ENCODE data around the gene PEX3.

Gene PEX3

GRCh38 chr6:143406673-143407072, 43.9 kb upstream of the PEX3 start:
- H3K4me3 ChIP-seq (replicated peaks; ENCODE audit: low read depth, low read length), result no peak overlapping the region
- no peak for TF ChIP-seq CTCF (IDR thresholded peaks at IDR 0.05; ENCODE audit: low read depth, low read length, missing control alignments)
- no peak for DNase-seq (ENCODE audit: extremely low read depth, low read depth)

GRCh38 chr6:143408151-143408786, 42.3 kb upstream of the PEX3 start:
- no peak for TF ChIP-seq CTCF (IDR thresholded peaks at IDR 0.05; ENCODE audit: low read depth, low read length, missing control alignments)

GRCh38 chr6:143408787-143409162, 41.8 kb upstream of the PEX3 start:
- TF ChIP-seq CTCF (IDR thresholded peaks at IDR 0.05; ENCODE audit: low read depth, low read length, missing control alignments), result no peak
- H3K4me3 ChIP-seq (replicated peaks; ENCODE audit: low read depth, low read length), result no peak overlapping the region
- DNase-seq (ENCODE audit: extremely low read depth, low read depth), result no peak

More at GRCh38 chr6:143408151-143408786, 42.3 kb upstream of the PEX3 start:
- no peak for DNase-seq (ENCODE audit: extremely low read depth, low read depth)
- no peak overlapping the region for H3K4me3 ChIP-seq (replicated peaks; ENCODE audit: low read depth, low read length)

GRCh38 chr6:143410859-143411270, 39.7 kb upstream of the PEX3 start:
- no peak for DNase-seq (ENCODE audit: extremely low read depth, low read depth)
- TF ChIP-seq CTCF (IDR thresholded peaks at IDR 0.05; ENCODE audit: low read depth, low read length, missing control alignments), result no peak
- H3K4me3 ChIP-seq (replicated peaks; ENCODE audit: low read depth, low read length), result no peak overlapping the region

GRCh38 chr6:143414769-143415168, 35.8 kb upstream of the PEX3 start:
- H3K4me3 ChIP-seq (replicated peaks; ENCODE audit: low read depth, low read length), result no peak overlapping the region

GRCh38 chr6:143419526-143419925, 31.1 kb upstream of the PEX3 start:
- TF ChIP-seq CTCF (IDR thresholded peaks at IDR 0.05; ENCODE audit: low read depth, low read length, missing control alignments), result no peak
- H3K4me3 ChIP-seq (replicated peaks; ENCODE audit: low read depth, low read length), result no peak overlapping the region
- no peak for DNase-seq (ENCODE audit: extremely low read depth, low read depth)

More at GRCh38 chr6:143414769-143415168, 35.8 kb upstream of the PEX3 start:
- no peak for DNase-seq (ENCODE audit: extremely low read depth, low read depth)
- TF ChIP-seq CTCF (IDR thresholded peaks at IDR 0.05; ENCODE audit: low read depth, low read length, missing control alignments), result no peak

GRCh38 chr6:143426026-143426425, 24.6 kb upstream of the PEX3 start:
- no peak overlapping the region for H3K4me3 ChIP-seq (replicated peaks; ENCODE audit: low read depth, low read length)
- TF ChIP-seq CTCF (IDR thresholded peaks at IDR 0.05; ENCODE audit: low read depth, low read length, missing control alignments), result no peak
- DNase-seq (ENCODE audit: extremely low read depth, low read depth), result no peak

Data from HFF-Myc (cell line).